ENCODE data around the gene HDGFL2.

HDGFL2 gene

DNA sequence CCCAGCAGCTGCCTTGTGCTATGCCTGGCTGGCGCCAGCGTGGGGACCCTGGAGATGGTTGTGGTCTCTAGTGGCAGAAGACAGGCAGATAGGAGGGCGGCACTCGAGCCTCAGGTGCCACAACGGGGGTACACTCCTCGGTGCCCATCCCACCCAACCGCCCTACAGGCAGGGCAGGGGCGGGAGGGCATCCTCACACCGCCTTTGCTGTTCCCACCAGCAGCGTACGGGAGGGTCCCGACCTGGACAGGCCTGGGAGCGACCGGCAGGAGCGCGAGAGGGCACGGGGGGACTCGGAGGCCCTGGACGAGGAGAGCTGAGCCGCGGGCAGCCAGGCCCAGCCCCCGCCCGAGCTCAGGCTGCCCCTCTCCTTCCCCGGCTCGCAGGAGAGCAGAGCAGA, 29.6 kb downstream of the HDGFL2 start:
- Histone ChIP-seq H4K20me1 (ENCODE audit: control insufficient read depth, insufficient read depth, low read depth, low read length) (no peaks in the 10 kb centered on the region), H3K9me2 (replicated peaks; ENCODE audit: control insufficient read depth, low read length) (no peaks in the 10 kb centered on the region), H3K4me2 (ENCODE audit: low read length) (no peak overlapping the region), H3K9me3 (ENCODE audit: control insufficient read depth, insufficient read depth, low read length) (no peaks in the 10 kb centered on the region), H3K36me3 (ENCODE audit: control insufficient read depth, low read length) (peaks cover 12% of the 10 kb centered on the region; the same call in 1 of the 2 replicates), H3K27ac (ENCODE audit: low read depth, low read length) (no peak overlapping the region), H3K4me1 (ENCODE audit: control insufficient read depth, low read length) (no peaks in the 10 kb centered on the region), H3K79me2 (ENCODE audit: control insufficient read depth, low read length) (no peaks in the 10 kb centered on the region), H3F3A (ENCODE audit: control insufficient read depth, insufficient read depth) (no peaks in the 10 kb centered on the region), H3K4me3 (ENCODE audit: low read length) (no peak overlapping the region), H3K27me3 (ENCODE audit: control insufficient read depth, low read length) (no peaks in the 10 kb centered on the region)
- TF ChIP-seq, protein P1, sequence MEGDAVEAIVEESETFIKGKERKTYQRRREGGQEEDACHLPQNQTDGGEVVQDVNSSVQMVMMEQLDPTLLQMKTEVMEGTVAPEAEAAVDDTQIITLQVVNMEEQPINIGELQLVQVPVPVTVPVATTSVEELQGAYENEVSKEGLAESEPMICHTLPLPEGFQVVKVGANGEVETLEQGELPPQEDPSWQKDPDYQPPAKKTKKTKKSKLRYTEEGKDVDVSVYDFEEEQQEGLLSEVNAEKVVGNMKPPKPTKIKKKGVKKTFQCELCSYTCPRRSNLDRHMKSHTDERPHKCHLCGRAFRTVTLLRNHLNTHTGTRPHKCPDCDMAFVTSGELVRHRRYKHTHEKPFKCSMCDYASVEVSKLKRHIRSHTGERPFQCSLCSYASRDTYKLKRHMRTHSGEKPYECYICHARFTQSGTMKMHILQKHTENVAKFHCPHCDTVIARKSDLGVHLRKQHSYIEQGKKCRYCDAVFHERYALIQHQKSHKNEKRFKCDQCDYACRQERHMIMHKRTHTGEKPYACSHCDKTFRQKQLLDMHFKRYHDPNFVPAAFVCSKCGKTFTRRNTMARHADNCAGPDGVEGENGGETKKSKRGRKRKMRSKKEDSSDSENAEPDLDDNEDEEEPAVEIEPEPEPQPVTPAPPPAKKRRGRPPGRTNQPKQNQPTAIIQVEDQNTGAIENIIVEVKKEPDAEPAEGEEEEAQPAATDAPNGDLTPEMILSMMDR (IDR thresholded peaks at IDR 0.05; ENCODE audit: low read depth, low read length, poor library complexity, severe bottlenecking) = no peak
- no peak for TF ChIP-seq EZH2phosphoT487 (IDR thresholded peaks at IDR 0.05; ENCODE audit: borderline replicate concordance, low read length)

DNA sequence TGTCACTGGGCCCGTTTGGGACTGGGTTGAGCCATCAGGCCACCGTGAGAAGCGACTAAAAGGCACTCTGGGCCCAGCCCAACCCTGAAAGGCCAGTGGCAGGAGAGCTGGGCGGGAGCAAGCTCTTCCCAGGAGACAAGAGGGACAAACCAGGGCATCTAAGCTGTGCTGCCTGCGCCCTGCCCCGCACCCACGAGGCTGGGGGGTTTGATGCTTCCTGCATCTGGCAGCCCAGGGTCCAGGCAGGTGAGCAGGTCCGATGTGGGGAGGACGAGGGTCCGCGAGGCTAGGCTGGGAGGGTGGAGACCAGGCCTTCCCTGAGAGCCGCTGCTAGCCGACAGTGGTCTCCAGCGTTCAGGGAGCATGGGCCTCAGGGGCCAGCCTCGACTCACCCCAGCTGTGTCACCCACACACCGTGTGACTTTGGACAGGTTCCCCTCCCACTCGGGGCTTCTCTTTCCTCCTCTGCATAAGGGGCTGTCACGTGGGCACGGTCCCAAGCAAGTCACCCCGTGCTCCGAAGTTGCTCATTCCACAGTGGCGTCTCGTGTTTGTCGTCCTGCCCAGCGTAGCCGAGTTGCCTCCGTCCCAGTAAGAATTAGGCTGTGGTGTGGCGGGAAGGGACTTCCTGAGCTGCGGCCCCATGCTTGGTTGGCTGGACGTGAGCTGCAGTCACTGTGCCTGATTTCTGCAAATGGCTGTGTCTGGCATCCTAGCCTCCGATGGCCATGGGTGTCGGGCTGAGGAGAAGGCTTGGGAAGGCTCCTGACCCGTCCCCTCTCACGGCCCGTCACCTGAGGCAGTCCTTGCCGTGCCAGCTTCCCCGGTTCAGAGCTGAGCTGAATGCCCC, 30.4 kb downstream of the HDGFL2 start:
- TF ChIP-seq EZH2phosphoT487 (IDR thresholded peaks at IDR 0.05; ENCODE audit: borderline replicate concordance, low read length) = no peak
- TF ChIP-seq, protein P1 (IDR thresholded peaks at IDR 0.05; ENCODE audit: low read depth, low read length, poor library complexity, severe bottlenecking) = no peak

DNA sequence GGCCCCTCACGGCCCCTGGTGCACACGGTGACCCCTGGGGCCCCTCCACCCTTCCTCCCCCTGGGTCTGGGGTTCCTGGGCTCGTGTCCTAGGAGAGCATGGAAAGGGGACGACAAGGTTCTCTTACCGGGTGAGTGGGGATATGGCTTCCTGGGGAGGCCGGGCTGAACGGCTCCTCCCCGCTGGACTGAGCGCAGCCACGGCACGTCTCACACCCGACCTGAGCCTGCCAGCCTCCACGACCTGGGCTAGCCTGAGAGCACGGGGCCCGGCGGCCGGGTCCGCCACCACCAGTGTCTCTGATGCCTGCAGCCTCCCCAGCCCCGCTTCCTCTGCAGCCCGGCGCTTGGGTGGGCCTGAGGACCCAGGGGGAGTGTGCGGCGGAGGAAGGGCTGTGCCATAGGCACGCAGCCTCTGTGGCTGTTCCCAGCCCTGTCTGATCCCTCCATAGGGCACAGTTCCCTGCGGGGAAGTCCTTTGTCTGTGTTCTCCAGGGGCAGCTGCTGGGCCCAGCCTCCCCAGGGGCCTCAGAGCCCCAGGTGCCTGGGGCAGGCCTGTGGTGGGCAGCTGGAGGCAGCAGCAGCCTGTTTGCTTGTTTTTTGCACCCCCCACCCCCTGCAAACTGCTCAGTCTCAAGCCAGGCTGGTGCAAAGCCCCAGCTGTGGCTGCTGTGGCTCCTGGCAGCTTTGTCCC, 31.2 kb downstream of the HDGFL2 start:
- no peaks in the 10 kb centered on the region for H3K79me2 ChIP-seq (ENCODE audit: control insufficient read depth, low read length)

More for the DNA sequence above, 30.4 kb downstream of the HDGFL2 start:
- Histone ChIP-seq H4K20me1 (ENCODE audit: control insufficient read depth, insufficient read depth, low read depth, low read length) (no peaks in the 10 kb centered on the region), H3K36me3 (ENCODE audit: control insufficient read depth, low read length) (peaks cover 10% of the 10 kb centered on the region; the same call in 1 of the 2 replicates), H3K4me1 (ENCODE audit: control insufficient read depth, low read length) (no peaks in the 10 kb centered on the region), H3F3A (ENCODE audit: control insufficient read depth, insufficient read depth) (no peaks in the 10 kb centered on the region), H3K27ac (ENCODE audit: low read depth, low read length) (no peak overlapping the region), H3K9me3 (ENCODE audit: control insufficient read depth, insufficient read depth, low read length) (no peaks in the 10 kb centered on the region), H3K9me2 (replicated peaks; ENCODE audit: control insufficient read depth, low read length) (no peaks in the 10 kb centered on the region), H3K4me3 (ENCODE audit: low read length) (no peak overlapping the region), H3K4me2 (ENCODE audit: low read length) (no peak overlapping the region), H3K27me3 (ENCODE audit: control insufficient read depth, low read length) (no peaks in the 10 kb centered on the region), H3K79me2 (ENCODE audit: control insufficient read depth, low read length) (no peaks in the 10 kb centered on the region)

More for the DNA sequence above, 31.2 kb downstream of the HDGFL2 start:
- Histone ChIP-seq H4K20me1 (ENCODE audit: control insufficient read depth, insufficient read depth, low read depth, low read length) (no peaks in the 10 kb centered on the region), H3K4me1 (ENCODE audit: control insufficient read depth, low read length) (no peaks in the 10 kb centered on the region), H3K4me3 (ENCODE audit: low read length) (no peak overlapping the region), H3K4me2 (ENCODE audit: low read length) (no peak overlapping the region), H3K9me3 (ENCODE audit: control insufficient read depth, insufficient read depth, low read length) (no peaks in the 10 kb centered on the region), H3K9me2 (replicated peaks; ENCODE audit: control insufficient read depth, low read length) (no peaks in the 10 kb centered on the region), H3K36me3 (ENCODE audit: control insufficient read depth, low read length) (peaks cover 5% of the 10 kb centered on the region; the same call in 1 of the 2 replicates), H3K27me3 (ENCODE audit: control insufficient read depth, low read length) (no peaks in the 10 kb centered on the region), H3K27ac (ENCODE audit: low read depth, low read length) (no peak overlapping the region), H3F3A (ENCODE audit: control insufficient read depth, insufficient read depth) (no peaks in the 10 kb centered on the region)
- TF ChIP-seq, protein P1 (IDR thresholded peaks at IDR 0.05; ENCODE audit: low read depth, low read length, poor library complexity, severe bottlenecking) = no peak
- TF ChIP-seq EZH2phosphoT487 (IDR thresholded peaks at IDR 0.05; ENCODE audit: borderline replicate concordance, low read length) = no peak

Measured in DOHH2 (cell line).